Mesothelial cell of epicardium (in vitro differentiated cells): ENCODE measurements around the gene MEX3D. TPM values are rescaled to one million over a fixed set of nuclear protein-coding genes. Genes with fewer than 3 reads are reported as not detected.

Experiments used
- DNase-seq, 2 experiments: peaks; one replicate each; pipeline ENCODE4 v3.0.0; 2021; ENCODE audit warnings: low spot score in 2 of 2; ENCODE audit not compliant: unreplicated experiment in 2 of 2
- H3K27ac Mint-ChIP-seq: 2 replicates; pipeline ENCODE4 v1.8.0; 2021; ENCODE audit warnings: mixed read lengths
- H3K27me3 Mint-ChIP-seq: 2 replicates; pipeline ENCODE4 v1.8.0; 2021; ENCODE audit warnings: low read depth, mixed read lengths
- H3K36me3 Mint-ChIP-seq: 2 replicates; pipeline ENCODE4 v1.8.0; 2021; ENCODE audit warnings: mixed read lengths
- H3K4me1 Mint-ChIP-seq: 2 replicates; pipeline ENCODE4 v1.8.0; 2021; ENCODE audit warnings: mixed read lengths
- H3K4me3 Mint-ChIP-seq: 2 replicates; pipeline ENCODE4 v1.8.0; 2021; ENCODE audit warnings: mild to moderate bottlenecking, moderate library complexity, mixed read lengths
- H3K9me3 Mint-ChIP-seq: 2 replicates; pipeline ENCODE4 v1.8.0; 2021; ENCODE audit warnings: mixed read lengths
- total RNA-seq: library from RNA; stranded (reverse); gene quantifications from 3 replicates; pipeline ENCODE4 v1.2.1, GENCODE V29; 2021
- TF ChIP-seq, protein P1 (sequence below): fragments of 200-600 bp; sonication (generic); IDR thresholded peaks from one replicate; pipeline ENCODE4 v1.5.0; 2021; ENCODE audit warnings: antibody characterized with exemption; ENCODE audit not compliant: unreplicated experiment

The MEX3D gene
- total RNA-seq, 1 donor from 2014 or later, result 91.7 TPM

DNA sequence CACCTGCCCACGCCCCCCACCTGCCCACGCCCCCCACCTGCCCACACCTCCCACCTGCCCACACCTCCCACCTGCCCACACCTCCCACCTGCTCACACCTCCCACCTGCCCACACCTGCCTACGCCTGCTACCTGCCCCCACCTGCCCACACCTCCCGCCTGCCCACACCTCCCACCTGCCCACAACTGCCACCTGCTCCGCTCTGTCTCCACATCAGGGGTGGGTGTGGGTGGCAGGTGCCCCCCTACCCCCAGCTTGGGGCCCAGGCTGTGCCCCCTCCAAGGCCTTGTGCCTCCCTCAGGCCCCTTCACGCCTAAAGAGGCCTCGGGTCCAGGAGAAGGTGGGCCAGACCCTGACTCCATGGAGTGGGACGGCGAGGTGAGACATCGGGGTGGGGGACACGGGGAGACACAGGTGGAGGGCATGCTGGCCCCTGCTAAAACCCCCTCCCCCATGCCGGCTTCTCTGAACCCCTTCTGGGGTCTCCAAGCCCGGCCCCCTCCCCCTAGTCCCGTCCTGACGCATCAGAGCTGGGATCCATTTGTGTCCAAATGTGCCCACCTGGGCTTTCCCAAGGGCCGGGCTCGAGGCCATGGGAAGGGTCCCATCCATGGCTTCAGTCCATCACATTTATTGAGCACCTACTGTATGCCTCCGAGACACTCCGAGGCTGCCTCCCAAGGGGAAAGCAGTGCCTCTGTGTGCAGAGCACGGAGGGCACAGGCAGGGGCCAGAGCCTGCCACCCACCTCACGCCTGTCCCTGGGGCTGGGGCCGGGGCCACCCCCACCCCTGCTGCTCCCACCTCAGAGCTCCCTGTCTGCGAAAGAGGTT is 39.3 kb downstream of the MEX3D start:
- Mint-ChIP-seq H3K9me3 (no peaks in the 10 kb centered on the region), H3K27ac (no peak overlapping the region), H3K4me3 (no peak overlapping the region), H3K27me3 (peaks cover 54% of the 10 kb centered on the region), H3K36me3 (no peaks in the 10 kb centered on the region), H3K4me1 (peaks cover 4% of the 10 kb centered on the region)
- TF ChIP-seq, protein P1, sequence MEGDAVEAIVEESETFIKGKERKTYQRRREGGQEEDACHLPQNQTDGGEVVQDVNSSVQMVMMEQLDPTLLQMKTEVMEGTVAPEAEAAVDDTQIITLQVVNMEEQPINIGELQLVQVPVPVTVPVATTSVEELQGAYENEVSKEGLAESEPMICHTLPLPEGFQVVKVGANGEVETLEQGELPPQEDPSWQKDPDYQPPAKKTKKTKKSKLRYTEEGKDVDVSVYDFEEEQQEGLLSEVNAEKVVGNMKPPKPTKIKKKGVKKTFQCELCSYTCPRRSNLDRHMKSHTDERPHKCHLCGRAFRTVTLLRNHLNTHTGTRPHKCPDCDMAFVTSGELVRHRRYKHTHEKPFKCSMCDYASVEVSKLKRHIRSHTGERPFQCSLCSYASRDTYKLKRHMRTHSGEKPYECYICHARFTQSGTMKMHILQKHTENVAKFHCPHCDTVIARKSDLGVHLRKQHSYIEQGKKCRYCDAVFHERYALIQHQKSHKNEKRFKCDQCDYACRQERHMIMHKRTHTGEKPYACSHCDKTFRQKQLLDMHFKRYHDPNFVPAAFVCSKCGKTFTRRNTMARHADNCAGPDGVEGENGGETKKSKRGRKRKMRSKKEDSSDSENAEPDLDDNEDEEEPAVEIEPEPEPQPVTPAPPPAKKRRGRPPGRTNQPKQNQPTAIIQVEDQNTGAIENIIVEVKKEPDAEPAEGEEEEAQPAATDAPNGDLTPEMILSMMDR, result no peak
- no peak for DNase-seq

DNA sequence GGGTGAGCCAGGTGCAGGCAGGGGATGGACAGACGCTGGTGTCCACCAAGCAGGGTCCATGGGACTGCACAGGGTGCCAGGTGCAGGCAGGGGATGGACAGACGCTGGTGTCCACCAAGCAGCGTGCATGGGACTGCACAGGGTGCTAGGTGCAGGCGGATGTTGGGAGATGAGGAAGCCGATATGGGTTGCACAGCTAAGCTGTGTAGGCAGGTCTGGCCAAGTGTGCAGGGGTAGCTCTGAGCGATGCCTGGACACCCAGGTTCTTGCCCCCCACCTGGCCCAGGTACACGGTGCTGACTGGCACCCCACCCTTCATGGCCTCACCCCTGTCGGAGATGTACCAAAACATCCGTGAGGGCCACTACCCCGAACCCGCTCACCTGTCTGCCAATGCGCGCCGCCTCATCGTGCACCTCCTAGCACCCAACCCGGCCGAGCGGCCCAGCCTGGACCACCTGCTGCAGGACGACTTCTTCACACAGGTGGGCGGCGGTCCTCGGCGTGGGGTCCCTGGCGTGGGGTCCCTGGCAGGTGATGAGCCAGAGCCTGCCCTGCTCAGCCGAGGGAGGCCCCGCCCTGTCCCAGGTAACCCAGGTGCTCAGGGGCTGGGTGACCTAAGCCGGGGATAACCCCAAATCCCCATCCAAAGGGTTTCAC is 40.3 kb downstream of the MEX3D start:
- H3K9me3 Mint-ChIP-seq, result no peaks in the 10 kb centered on the region
- H3K36me3 Mint-ChIP-seq, result no peaks in the 10 kb centered on the region
- H3K4me3 Mint-ChIP-seq, result no peak overlapping the region
- peaks cover 59% of the 10 kb centered on the region for H3K27me3 Mint-ChIP-seq
- no peak for DNase-seq
- peaks cover 4% of the 10 kb centered on the region for H3K4me1 Mint-ChIP-seq
- H3K27ac Mint-ChIP-seq, result no peak overlapping the region
- TF ChIP-seq, protein P1, result no peak

DNA sequence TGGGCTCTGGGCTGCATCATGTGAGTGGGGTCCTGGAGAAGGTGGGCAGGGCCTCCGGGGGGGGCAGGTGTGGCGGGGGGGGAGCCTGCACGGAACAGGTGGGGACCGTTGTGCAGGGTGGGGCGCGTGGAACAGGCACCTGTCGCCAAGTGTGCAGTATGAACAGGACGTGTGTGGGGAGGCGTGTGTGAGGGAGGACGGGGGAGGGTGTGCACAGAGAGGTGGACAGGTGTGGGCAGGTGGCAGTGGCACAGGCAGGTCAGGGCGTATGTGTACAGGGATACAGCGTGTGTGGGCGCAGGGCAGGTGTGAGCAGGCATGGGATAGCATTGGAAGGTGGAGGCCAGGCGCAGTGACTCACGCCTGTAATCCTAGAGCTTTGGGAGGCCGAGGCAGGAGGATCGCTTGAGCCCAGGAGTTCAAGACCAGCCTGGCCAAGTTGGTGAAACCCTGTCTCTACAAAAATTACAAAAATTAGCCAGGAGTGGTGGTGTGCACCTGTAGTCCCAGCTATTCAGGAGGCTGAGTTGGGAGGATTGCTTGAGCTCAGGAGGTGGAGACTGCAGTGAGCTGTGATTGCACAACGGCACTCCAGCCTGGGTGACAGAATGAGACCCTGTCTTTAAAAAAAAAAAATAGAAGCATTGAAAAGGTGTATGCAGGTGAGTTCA is 41.0 kb downstream of the MEX3D start:
- no peak overlapping the region for H3K4me3 Mint-ChIP-seq
- peaks cover 65% of the 10 kb centered on the region for H3K27me3 Mint-ChIP-seq
- no peaks in the 10 kb centered on the region for H3K36me3 Mint-ChIP-seq
- H3K9me3 Mint-ChIP-seq, result no peaks in the 10 kb centered on the region
- H3K4me1 Mint-ChIP-seq, result peaks cover 4% of the 10 kb centered on the region
- DNase-seq, result no peak
- TF ChIP-seq, protein P1, result no peak
- H3K27ac Mint-ChIP-seq, result no peak overlapping the region

DNA sequence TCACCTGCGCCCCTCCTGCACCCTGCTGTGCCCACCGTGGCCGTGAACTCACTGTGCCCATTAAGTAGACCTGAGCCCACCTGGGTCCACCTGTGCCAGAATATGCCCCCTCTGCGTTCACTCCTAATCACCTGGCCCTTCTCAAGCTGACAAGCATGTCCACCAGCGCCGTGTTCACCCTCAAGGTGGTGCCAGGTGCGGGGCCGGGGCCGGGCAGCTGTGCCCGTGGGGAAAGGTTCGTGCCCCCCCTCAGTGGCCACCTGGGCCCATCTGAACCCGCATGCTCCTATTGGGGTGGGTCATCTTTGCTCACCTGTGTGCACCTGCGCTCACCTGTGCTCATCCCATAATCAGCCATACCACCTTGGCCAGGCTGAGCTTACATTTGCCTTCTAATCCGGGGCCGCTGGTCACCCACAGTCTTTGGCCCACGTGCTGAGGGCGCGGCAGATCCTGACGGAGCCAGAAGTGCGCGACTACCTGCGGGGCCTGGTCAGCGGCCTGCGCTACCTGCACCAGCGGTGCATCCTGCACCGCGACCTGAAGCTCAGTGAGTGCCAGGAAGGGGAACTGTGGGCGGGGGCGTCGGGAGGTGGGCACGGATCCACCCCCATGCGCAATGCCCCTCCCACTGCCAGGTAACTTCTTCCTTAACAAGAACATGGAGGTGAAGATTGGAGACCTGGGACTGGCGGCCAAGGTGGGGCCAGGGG is 41.9 kb downstream of the MEX3D start:
- Mint-ChIP-seq H3K4me3 (peak overlapping the region; percentile 15), H3K27me3 (peaks cover 68% of the 10 kb centered on the region), H3K36me3 (no peaks in the 10 kb centered on the region), H3K27ac (no peak overlapping the region), H3K9me3 (no peaks in the 10 kb centered on the region), H3K4me1 (peaks cover 4% of the 10 kb centered on the region)
- DNase-seq, result no peak
- TF ChIP-seq, protein P1, result no peak

DNA sequence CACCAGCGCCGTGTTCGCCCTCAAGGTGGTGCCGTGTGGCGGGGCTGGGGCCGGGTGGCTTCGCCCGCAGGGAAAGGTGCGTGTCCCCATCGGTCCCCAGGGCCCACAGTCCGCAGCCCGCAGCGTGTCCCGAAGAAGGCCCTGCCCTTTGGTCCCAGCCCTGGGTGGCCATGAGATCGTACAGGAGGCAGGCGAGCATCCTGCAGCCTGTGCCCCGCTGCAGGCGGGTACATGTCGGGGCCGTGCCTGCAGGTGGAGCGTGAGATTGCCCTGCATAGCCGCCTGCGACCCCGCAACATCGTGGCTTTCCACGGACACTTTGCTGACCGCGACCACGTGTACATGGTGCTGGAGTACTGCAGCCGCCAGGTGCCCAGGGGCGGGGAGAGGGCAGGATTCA is 42.8 kb downstream of the MEX3D start:
- Mint-ChIP-seq H3K4me3 (no peak overlapping the region), H3K36me3 (no peaks in the 10 kb centered on the region), H3K27me3 (peaks cover 71% of the 10 kb centered on the region), H3K4me1 (peaks cover 4% of the 10 kb centered on the region), H3K9me3 (no peaks in the 10 kb centered on the region), H3K27ac (no peak overlapping the region)
- TF ChIP-seq, protein P1, result no peak
- no peak for DNase-seq
